Spinal cord (tissue), 10 donors: ENCODE measurements around the gene KMT2E. TPM values are rescaled to one million over a fixed set of nuclear protein-coding genes. Genes with fewer than 3 reads are reported as not detected.

Experiments
- DNase-seq, 6 donors: peaks; one replicate each; pipeline versions ENCODE4 v3.0.0 to v3.0.0-alpha.2; 2013 to 2015; ENCODE audit warnings: low spot score in 6 of 6, low read depth in 4 of 6
- H3K27ac ChIP-seq: one replicate; pipeline ENCODE4 v1.5.1; 2013; ENCODE audit warnings: low read depth, low read length, control low read depth
- H3K27me3 ChIP-seq: one replicate; pipeline ENCODE4 v1.6.1; 2013; ENCODE audit warnings: low read length; ENCODE audit not compliant: control insufficient read depth, insufficient read depth
- H3K36me3 ChIP-seq: one replicate; pipeline ENCODE4 v1.6.1; 2013; ENCODE audit warnings: low read length; ENCODE audit not compliant: control insufficient read depth, insufficient read depth
- H3K4me1 ChIP-seq: one replicate; pipeline ENCODE4 v1.6.1; 2013; ENCODE audit warnings: low read length; ENCODE audit not compliant: control insufficient read depth, insufficient read depth
- H3K4me3 ChIP-seq: one replicate; pipeline ENCODE4 v1.5.1; 2013; ENCODE audit warnings: low read depth, low read length, control low read depth
- H3K9me3 ChIP-seq: one replicate; pipeline ENCODE4 v1.6.1; 2013; ENCODE audit warnings: low read length; ENCODE audit not compliant: control insufficient read depth, insufficient read depth
- WGBS: methylation state at CpG from one replicate; pipeline ENCODE4 v1.1.5; 2013; ENCODE audit warnings: missing lambda C conversion rate; ENCODE audit not compliant: insufficient coverage; 5-methylcytosine and 5-hydroxymethylcytosine counted together
- polyA plus RNA-seq, 2 donors: library from polyadenylated mRNA; unstranded; fragments of 120-200 nt; gene quantifications; one replicate each; pipeline ENCODE4 v1.2.1, GENCODE V29; 2013; ENCODE audit not compliant: insufficient read length in 2 of 2
- total RNA-seq, 2 donors: library from RNA; depleted of rRNA in 1 of 2; stranded (reverse); fragments of 120-200 nt in 1 of 2; fragments of >200 nt in 1 of 2; gene quantifications; one replicate each; pipeline versions ENCODE4 v1.2.3 to v1.2.4, GENCODE V29; 2013 to 2014
- donor health status: healthy.

The KMT2E gene
- total and polyA plus RNA-seq, 4 donors, result 73.1 to 164 (median 88.5) TPM

DNA sequence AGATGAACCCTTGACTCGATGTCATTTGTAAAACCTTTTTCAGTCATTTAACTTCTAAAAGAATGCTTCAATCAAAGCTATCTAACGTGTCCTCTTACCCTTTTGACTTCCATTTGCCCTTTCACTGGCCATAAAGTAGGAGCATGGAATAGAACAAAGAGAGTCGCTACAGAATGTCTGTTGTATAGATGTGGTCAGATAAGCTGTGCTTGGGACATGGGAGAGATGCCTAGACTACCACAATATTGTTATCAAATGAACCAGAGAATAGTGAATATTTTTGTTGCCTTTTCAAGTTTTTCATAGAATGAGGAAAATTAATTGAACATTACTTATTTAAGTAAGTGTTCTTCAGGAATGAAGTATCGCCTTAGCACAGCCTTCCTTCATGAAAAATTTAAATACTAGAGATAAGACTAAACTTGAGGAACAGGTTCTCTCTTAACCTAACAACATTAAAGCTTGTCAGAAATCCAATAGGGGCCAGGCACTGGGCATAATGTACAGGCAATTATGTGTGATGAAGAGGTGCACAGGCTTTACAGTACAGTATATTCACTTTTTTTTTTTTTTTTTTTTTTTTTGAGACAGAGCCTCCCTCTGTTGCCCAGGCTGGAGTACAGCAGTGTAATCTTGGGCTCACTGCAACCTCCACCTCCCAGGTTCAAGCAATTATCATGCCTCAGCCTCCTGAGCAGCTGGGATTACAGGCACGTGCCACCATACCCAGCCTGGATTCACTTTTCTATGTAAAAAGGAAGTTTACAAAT lies 7.5 kb upstream of the KMT2E start:
- no peaks in the 10 kb centered on the region for H3K9me3 ChIP-seq
- H3K4me1 ChIP-seq, result peaks cover 16% of the 10 kb centered on the region
- peaks cover 11% of the 10 kb centered on the region for H3K36me3 ChIP-seq
- H3K27me3 ChIP-seq, result no peaks in the 10 kb centered on the region
- DNase-seq, result no peak
- H3K27ac ChIP-seq, result no peak overlapping the region
- no peak overlapping the region for H3K4me3 ChIP-seq
- no CpG with 5 or more reads among the region's 5 CpGs for WGBS

GRCh38 chr7:105007298-105007697 lies 6.7 kb upstream of the KMT2E start:
- Histone ChIP-seq H3K27ac (no peak overlapping the region), H3K27me3 (no peaks in the 10 kb centered on the region), H3K4me3 (no peak overlapping the region), H3K4me1 (peaks cover 17% of the 10 kb centered on the region), H3K36me3 (peaks cover 11% of the 10 kb centered on the region), H3K9me3 (no peaks in the 10 kb centered on the region)
- no CpG with 5 or more reads among the region's 5 CpGs for WGBS
- no peak for DNase-seq

GRCh38 chr7:105009667-105010503 lies 4.1 kb upstream of the KMT2E start:
- WGBS, result 0% methylated on average over 2 of the region's 9 CpGs
- DNase-seq, result no peak
- H3K4me1 ChIP-seq, result peaks cover 13% of the 10 kb centered on the region
- no peaks in the 10 kb centered on the region for H3K27me3 ChIP-seq
- peak overlapping the region; percentile 22 for H3K27ac ChIP-seq
- H3K9me3 ChIP-seq, result no peaks in the 10 kb centered on the region
- peak overlapping the region; percentile 98 for H3K4me3 ChIP-seq
- peaks cover 11% of the 10 kb centered on the region for H3K36me3 ChIP-seq

GRCh38 chr7:105010504-105011130 lies 3.4 kb upstream of the KMT2E start:
- peak in 1 of 6 donors; percentile 13 for DNase-seq
- H3K4me3 ChIP-seq, result peak overlapping the region; percentile 98
- peaks cover 13% of the 10 kb centered on the region for H3K4me1 ChIP-seq
- H3K9me3 ChIP-seq, result no peaks in the 10 kb centered on the region
- 6% methylated on average over 2 of the region's 5 CpGs for WGBS
- peaks cover 9% of the 10 kb centered on the region for H3K36me3 ChIP-seq
- H3K27me3 ChIP-seq, result no peaks in the 10 kb centered on the region
- H3K27ac ChIP-seq, result peak overlapping the region; percentile 100

GRCh38 chr7:105011141-105011830 lies 2.7 kb upstream of the KMT2E start:
- H3K4me1 ChIP-seq, result peaks cover 13% of the 10 kb centered on the region

GRCh38 chr7:105011831-105012502 lies 2.0 kb upstream of the KMT2E start:
- H3K27ac ChIP-seq, result peak overlapping the region; percentile 100
- peak overlapping the region; percentile 98 for H3K4me3 ChIP-seq

More at GRCh38 chr7:105011141-105011830, 2.7 kb upstream of the KMT2E start:
- Histone ChIP-seq H3K27ac (peak overlapping the region; percentile 100), H3K4me3 (peak overlapping the region; percentile 98), H3K36me3 (peaks cover 9% of the 10 kb centered on the region), H3K27me3 (no peaks in the 10 kb centered on the region), H3K9me3 (no peaks in the 10 kb centered on the region)
- WGBS, result 0% methylated on average over 2 of the region's 7 CpGs
- DNase-seq, result peak in 1 of 6 donors; percentile 38

GRCh38 chr7:105012503-105013220 lies 1.3 kb upstream of the KMT2E start:
- no peaks in the 10 kb centered on the region for H3K27me3 ChIP-seq
- 0% methylated on average over 47 of the region's 54 CpGs for WGBS
- H3K9me3 ChIP-seq, result no peaks in the 10 kb centered on the region
- peak; percentile 92 to 99 (median 97) for DNase-seq
- peak overlapping the region; percentile 100 for H3K27ac ChIP-seq
- H3K36me3 ChIP-seq, result peaks cover 6% of the 10 kb centered on the region
- peak overlapping the region; percentile 98 for H3K4me3 ChIP-seq
- H3K4me1 ChIP-seq, result peaks cover 13% of the 10 kb centered on the region

More at GRCh38 chr7:105011831-105012502, 2.0 kb upstream of the KMT2E start:
- Histone ChIP-seq H3K27me3 (no peaks in the 10 kb centered on the region), H3K36me3 (peaks cover 9% of the 10 kb centered on the region), H3K4me1 (peaks cover 13% of the 10 kb centered on the region), H3K9me3 (no peaks in the 10 kb centered on the region)
- DNase-seq, result peak in 1 of 6 donors; percentile 10
- WGBS, result 6% methylated on average over 3 of the region's 21 CpGs

GRCh38 chr7:105013221-105013815 lies 687 bp upstream of the KMT2E start:
- peaks cover 3% of the 10 kb centered on the region for H3K36me3 ChIP-seq
- no peaks in the 10 kb centered on the region for H3K27me3 ChIP-seq
- H3K4me1 ChIP-seq, result peaks cover 11% of the 10 kb centered on the region
- peak overlapping the region; percentile 98 for H3K4me3 ChIP-seq
- 0% methylated on average over 31 of the region's 39 CpGs for WGBS
- H3K27ac ChIP-seq, result peak overlapping the region; percentile 100
- H3K9me3 ChIP-seq, result no peaks in the 10 kb centered on the region
- peak in 5 of 6 donors; percentile 88 to 98 (median 90) for DNase-seq
